Stimulated activated CD4-positive, alpha-beta T cell treated with anti-CD3 and anti-CD28 coated beads, TNF-alpha, amount 100 ng/mL, for 1 hour (primary cell): ENCODE results near the gene IL16.

Experiments
- DNase-seq, 3 donors: peaks; one replicate each; pipeline ENCODE4 v3.0.0-alpha.2; 2020; ENCODE audit warnings: low read depth in 3 of 3, low spot score in 1 of 3

Gene IL16

DNA sequence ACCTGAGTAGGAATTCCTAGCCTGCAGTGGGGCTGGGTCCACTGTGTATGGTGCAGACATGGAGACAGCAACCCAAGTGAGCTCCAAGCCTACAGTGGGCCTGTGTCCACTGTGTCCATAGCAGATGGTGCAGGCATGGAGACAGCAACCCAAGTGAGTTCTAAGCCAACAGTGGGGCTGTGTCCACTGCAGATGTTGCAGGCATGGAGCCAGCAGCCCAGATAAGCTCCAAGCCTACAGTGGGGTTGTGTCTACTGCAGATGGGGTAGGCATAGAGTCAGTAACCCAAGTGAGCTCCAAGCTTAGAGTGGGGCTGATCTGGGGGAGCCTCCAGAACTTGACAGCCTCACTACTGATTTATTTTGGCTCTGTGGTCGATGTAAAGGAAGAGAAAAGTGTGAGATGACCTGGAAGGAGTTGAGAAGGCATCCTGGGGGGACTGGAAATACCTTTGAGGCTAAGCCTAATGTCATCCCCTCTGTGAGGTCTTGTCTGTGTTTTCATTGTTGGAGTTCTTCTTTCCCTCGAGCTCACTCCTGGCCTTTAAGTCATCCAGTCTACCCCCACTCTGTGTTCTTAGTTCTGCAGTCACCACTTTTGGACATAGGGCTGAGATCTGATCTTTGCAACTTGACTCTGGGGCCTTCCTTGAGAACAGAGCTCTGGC, 22.4 kb upstream of the IL16 start:
- DNase-seq = no peak

DNA sequence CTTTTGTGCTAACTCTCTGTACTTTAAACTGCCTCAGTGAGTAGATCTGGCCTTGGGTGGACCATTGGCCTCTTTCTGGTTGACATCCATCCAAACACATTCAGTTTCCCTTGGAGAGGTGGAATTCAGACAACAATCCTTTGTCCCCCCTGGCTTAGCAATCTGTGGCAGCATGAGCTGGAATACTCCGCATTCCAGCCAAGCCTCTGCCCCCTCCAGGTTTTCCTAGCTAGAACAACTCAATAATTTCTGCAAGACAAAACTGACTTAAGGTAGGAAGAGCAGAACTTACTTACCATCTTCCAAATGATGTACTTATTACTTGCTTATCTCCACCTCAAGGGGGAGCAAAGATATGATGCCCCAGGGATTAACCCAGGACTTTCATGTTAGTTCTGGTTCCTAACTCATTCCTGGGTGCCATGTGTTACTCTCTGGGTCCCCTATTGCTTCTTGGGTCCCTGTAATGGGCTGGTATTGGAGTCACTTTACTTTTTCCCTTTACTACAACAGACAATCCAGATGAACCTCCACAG, 21.8 kb upstream of the IL16 start:
- DNase-seq = no peak

DNA sequence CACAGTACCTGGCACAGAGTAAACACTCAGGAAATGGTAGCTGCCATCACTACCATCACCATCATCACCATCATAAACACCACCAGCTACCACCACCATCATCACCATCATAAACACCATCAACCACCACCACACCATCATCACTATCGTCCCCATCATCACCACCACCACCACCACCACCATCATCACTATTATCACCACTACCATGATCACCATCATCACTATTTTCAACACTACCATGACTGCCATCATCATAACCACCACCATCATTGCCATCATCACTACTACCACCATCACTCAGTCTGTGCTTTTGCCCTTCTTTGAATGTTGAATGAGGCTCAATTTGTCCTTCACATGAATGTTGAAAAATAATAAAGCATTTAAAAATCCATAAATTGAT, 21.2 kb upstream of the IL16 start:
- DNase-seq = no peak

DNA sequence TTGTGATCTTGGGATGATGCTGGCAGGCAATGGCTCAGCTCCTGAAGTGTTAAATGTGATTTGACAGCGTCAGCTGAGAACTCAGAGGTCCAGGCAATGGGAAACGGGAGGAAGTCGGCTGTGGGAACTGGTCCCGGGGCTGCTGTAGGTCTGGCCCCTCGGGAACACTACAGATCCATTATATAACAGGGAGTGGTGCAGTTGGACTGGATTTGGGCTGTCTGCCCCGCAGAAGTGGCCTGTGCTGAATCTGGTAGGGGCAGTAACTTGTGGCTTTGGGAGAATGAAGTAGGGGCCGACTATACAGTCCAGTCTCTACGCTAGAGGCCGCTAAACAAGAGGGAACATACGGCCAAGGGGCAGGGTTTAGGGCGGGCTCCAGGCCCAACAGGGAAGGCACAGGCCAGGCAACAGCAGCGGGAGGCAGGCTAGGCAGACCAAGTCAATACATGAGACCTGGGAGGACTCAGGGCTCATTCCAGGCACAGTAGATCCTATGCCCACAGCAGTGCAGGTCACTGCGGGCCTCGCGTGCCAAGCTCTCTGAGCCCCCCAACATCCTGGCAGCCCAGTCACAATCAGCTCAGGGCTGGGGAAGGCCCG, 20.3 kb upstream of the IL16 start:
- DNase-seq = no peak

DNA sequence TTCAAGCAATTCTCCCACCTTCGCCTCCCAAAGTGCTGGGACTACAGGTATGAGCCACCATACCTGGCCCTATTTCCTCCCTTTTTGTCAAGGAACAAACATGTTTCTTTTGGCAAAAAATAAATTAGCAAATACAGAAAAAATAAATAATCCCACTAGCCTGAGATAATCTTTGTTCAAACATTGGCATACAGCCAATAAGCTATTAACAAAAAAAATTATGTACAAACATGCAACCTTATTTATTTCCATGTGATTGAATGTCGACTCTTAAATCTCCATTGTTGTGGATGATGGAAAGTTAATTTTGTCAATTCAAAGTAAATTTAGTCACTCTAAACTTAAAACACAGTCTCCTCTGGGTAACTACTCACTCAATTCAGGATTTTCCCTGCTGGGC, 18.3 kb upstream of the IL16 start:
- no peak for DNase-seq

DNA sequence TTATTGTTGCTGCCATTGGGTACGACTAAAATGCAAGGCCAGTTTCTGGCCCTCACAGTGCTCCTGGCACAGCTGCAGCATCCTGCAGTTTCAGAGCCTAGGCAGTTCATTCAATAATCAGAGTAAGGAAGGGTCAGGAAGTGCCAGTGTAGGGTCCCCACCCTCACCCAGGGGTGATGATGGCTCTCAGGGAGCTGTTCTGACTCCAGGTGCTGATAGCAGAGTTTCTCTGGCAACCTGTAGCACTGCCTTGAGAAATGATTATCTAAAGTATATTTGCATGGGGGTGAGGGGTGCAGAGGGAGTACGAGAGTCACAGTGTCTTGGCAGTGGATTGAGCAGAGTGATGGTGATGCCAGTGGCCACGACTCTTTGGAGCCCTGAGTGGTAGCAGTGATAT, 15.5 kb upstream of the IL16 start:
- no peak for DNase-seq

DNA sequence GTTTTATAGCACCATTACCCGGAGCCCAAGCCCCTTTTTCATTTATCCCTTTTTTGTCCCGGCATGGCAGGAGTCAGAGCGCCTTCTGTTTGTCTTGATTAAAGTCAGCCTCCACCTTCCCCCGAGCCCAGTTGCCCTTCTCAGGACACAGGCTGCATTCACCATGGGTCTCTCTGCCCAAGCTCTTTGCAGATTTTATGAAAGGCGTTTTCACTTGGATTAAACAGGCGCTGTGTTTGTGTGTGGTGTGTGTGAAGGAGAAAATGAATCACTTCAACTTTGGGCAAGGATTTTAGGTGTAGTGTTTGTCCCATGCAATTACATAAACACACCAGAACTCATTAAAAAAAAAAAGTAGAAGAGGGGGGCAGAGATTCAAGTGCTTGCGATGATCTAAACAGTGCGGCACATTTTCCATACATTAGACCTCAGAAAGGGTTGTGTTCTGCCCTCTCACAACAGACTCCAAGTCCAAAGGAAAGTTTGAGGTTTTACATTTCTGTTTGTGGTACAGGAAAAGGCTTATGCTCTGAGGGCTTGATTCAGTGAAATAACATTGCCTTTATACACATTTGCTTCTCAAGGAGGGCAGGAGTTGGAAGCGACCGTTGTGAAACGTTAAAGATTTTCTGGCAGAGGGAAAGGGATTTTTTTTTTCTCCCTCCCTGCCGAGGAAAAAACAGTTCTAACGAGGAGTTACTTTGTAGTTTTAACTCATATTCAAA, 14.5 kb upstream of the IL16 start:
- DNase-seq = no peak

DNA sequence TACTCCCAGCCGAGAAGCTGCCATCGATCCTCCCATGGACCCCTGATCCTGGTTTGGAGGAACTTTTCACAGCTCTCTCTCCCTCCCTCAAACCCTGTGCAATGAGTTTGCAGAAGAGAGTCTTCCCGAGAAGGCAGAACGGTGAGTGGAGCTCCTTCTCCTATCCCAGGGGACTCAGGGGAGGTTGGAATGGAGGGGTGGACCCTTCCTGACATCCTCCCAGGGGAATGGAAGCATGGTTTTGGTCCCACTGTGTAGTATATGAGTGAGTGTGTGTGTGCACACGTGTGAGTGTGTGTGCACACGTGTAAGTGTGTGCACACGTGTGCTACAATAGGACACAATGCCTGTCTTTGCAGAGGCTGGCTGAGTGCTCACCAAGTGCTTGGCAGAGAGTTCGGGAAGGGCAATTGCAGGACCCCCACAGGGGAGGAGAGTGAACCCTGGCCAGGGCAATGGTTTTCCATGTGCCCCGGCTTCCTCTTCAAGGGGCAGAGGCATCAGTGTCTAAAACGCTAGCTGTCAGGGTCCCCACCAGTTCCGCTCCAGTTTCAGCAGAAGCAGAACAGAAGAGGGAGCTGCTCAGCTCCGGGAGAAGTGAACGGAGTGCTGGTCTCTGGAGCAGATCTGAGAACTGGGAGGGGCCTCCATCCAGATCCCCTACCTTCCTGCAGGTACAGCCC, 13.8 kb upstream of the IL16 start:
- DNase-seq = no peak

DNA sequence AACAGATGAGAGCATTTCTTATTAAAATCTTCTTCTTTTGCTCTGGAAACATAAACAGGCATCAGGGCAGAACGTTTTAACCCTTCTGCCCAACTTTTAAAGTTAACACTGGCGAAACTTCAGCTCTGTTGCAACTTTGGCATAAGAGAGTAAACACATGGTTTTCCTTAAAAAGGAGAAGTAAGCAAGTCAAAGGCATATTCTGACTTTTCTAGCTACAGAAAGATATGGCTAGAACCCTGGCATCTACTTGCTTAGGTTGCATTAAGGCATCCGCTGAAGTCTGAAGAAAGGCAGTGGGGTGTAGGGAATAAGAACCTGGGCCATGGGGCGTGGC, 13.3 kb upstream of the IL16 start:
- no peak for DNase-seq

DNA sequence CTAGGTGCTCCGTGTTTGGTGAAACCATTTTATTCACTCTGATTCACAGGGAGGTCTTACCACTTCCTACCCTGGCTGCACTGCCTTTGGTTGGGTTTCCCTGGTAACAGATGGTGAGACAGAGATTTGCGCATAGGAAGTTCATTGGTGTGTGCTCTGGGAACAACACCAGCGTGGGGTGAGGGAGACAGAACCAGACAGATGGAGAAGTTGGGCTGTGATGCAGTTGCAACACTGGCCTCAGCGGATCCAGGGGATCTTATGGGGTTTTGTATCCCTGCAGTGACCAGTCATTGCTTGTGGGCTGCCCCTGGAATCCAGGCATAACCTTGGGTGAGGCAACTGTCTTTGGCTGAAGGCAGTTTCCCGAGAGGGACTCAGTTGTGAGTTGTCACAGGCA, 12.5 kb upstream of the IL16 start:
- DNase-seq = no peak

DNA sequence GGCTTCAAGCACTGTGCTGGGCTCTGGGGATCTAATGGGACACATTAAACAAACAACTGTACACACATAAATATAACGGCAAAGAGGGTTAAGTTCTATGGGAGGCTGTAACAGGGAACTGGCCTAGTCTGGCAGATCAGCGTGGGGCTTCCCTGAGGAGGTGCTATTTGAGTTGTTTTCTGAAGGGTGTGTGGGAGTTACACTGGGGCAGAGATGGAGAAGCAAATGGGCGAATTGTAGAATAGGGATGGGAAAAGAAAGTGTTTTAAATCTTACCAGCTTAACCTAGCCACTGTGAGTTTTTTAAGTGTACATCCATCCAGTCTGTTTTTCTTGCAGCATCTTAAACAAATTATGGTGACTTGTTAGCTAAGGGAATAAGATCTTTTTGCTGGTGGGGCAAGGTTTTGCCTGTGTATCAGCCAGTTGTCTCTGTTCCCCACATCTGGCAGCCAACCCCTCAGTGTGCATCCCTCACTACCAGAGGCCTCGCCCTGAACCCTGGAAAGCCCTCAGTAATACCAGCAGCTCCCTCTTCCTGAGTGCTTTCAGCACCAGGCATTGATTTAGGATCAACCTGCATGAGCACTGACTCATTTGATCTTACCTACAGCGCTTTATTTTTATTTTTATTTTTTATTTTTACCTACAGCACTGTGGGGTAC, 10.9 kb upstream of the IL16 start:
- no peak for DNase-seq

DNA sequence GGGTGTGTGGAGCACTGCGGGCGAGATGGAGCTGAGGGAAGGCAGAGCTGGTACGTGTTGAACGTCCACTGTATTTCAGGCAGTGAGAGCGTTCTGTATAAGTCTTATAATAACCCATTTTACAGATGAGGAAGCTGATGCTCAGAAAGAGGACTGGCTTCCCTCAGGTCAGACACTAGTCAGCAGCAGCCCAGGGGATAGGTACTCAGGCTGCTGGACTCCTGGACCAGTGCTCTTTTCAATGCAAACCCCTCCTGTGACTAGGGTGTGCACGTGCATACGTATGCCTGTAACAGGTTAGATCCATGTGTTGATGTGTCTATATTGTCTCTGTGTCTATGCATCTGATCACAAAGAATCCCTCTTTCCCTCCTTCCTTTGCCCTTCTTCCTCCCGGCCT, 8.3 kb upstream of the IL16 start:
- DNase-seq = no peak

DNA sequence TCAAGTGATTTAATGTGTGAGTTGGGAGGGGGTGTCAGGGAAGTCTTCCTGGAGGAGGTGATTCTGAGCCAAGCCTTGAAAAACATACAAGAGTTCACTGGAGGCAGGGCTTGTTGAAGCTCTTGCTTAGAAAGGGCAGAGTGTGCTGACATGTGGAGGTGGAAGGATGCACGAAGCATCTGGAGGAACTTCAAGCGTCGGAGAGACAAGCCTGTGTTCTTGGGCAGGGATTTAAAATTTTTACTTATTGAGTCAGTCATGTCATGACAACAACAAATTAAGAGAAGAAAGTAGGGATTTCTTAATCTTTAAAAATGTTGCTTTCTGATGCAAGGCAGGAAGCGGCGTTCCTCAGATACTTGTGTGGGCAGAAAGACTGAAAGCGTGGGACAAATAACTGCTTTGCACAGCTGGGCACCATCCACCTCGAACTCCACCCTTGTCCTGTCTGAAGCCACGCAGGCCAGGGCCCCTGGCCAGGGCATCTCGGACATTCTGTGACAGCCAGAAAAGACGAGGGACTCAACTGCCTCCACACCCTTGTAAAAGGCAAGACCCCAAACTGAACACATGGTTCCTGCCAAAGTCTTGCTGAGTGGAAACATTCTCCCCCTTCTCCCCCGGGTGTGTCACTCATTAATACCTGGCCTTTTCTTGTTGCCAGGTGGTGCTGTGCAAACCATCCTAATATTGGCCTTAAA, 6.9 kb upstream of the IL16 start:
- no peak for DNase-seq

DNA sequence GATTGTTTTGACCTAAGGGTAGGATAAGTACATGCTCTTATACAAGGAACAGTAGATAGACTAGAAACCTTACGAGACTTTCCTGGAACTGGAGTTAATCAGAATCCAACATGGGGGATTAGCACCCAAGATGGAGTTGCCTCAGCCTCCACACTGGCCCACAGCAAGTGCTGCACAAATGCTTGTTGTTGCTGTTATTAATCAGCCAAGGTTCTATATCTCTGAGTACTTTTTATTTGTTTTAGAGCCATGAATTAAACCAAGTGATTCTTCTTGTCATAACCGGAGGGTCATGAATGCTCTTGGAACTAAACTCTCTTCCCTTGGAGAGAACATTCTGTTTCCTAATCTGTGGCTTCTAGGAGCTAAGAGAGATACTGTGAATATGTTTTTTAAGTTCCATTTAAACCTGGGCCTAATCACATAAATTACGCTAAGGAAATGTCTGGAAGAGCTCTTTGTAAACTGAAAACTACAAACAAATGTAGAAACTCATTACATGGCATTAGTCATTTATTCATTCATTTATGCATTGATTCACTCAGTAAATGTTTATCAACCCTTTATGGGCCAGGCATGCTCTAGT, 5.7 kb upstream of the IL16 start:
- no peak for DNase-seq

DNA sequence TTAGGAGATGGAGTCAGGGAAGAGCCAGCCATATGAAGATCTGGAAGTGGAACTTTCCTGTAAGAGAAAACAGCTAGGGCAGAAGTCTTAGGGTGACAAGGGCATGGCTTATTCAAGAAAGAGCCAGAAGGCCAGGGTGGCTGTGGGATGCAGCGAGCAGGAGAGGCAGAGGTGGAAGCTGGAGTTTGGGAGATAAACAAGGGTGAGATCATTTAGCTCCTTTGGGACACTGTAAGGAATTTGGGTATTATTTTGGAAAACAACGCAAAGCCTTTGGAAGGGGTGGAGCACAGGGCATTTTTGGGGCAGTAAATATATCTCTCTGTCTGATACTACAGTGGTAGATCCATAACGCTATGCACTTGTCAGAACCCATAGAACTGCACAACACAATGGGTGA, 5.0 kb upstream of the IL16 start:
- DNase-seq = no peak

DNA sequence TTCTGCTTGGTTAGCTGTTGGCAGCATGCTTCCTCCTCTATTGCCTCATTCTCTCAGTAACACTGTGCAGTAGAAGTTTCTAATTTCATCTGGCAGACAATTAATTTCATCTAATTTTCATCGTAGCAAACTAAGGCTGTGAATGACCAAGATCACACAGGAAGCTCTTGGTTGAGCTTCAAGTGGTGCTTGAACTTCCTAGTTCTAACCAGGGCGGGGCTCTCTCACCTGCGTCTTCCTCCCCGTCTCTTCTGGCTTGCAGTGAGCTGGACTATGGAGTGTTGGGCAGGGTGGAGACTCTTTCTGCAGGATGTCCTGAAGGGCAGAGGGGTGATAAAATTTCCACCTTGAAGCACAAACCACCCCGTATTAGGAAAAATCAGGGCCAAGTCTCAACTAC, 2.0 kb upstream of the IL16 start:
- no peak for DNase-seq

DNA sequence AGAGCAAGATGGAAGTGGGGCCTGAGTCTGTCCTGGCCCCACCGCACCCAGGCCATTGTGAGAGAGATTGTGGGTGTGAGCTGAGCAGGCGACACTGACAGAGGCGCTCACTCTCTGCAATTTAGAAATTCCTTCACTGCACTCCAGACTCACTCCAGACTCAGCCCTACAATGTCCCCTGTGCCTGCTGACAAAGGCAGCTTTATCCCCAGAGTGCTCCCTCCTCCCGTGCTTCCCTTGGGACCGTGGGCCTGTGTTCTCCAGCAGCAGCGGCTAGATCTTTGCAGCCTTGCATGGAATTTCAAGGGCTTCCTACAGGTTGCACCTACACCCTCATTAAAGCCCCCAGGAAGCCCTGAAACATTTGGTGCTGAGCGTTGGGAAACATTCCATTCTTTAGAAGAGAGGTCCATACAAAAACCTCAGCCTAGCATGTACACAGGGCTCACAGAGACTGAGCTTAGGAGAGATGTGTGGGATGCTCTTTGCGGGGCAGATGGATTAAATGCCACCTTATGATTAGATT, 1.3 kb upstream of the IL16 start:
- no peak for DNase-seq

DNA sequence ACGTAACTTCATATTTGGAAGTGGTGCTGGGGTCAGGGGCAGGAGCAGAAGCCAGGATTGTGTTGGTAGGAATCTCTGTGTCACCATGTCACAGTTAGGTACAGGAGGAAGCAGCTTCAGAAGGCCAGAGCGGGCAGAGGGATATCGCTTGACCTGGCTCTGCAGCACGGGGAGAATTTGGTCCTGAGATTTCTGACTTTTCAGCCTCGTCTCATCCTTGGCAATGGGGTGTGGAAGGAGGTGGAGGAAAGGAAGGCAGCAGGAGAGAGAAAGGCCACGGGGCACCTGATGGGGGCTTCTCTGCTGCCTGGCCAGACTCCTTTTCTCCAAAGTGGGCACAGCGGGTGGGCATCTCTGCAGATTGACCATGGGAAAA, 564 bp downstream of the IL16 start:
- DNase-seq = no peak

DNA sequence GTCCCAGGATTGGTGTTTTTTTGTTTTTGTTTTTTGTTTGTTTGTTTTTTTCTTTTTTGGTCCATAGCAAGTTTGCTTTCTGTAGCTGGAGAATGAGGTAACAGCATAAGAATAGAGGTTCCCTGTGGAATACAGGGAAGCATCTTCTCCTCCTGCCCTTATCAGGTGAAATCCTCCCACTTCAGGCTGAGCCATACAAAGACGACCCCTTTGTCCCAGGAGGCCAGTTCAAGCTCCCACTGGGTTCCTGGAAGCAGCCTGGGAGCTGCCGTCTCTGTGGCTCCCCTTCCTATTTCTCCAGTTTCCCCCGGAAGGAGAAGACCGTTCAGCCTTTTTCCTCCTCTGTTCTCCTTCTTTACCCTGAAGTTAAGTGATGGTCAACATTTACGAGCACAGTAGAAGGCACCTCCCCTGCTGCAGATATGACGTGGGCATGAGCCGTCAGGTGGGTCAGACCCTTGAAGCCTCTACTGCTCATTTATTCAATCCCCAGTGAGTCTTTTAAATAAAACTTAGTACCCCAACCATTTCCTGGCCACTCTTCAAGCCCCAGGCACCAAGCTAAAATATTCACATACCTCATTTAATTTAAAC, 1.1 kb downstream of the IL16 start:
- DNase-seq = no peak
